ENCODE measurements around the gene IMPA2.

Gene IMPA2

DNA sequence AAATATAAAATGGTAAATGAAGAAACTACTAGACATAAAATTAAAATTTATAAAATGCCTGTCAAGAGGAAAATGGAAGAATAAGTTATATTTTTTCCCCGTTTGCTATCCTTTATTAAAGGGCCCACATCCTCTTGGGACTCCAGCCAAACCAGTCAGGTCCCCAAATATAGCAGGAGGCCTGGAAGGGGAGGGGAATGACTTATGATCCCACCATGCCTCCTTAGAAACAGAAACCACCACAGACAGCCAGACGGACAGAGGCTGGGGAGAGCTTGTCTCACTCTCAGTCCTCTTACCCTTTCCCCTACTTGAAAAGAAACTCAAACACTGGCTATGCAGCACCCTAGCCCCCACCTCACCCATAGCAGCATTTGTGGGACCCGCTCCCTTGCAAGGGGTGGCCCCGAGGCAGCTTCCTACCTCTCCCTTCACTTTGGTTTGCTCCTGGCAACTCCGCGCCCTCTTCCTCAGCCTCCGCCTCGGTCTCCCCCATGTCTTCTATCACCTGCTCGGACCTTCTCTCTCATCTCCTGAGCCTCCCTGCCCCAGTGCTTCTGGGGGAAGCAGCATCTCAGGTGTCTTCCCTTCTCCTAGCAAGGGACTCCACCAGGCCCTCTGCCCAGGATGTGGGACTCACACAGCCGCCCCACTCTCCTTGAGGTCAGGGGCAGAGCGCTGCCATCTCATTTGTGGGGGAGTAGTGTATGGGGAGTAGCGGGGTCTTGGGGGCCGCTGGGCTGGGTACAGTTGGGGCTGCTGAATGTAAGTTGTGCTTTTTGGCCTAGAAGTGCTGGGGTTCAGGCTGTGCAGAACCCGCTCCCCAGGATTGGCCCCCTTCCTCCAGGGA lies 75.0 kb downstream of the IMPA2 start:
- TF ChIP-seq CTCF (IDR thresholded peaks at IDR 0.05; ENCODE audit: extremely low read depth, missing control alignments) = no peak

GRCh38 chr18:12056884-12057402 lies 75.6 kb downstream of the IMPA2 start:
- no peak for DNase-seq (ENCODE audit: low spot score)
- TF ChIP-seq CTCF (IDR thresholded peaks at IDR 0.05; ENCODE audit: extremely low read depth, missing control alignments) = no peak

More for the DNA sequence above, 75.0 kb downstream of the IMPA2 start:
- no peak for DNase-seq (ENCODE audit: low spot score)

GRCh38 chr18:12057419-12058039 lies 76.2 kb downstream of the IMPA2 start:
- DNase-seq (ENCODE audit: low spot score) = no peak

DNA sequence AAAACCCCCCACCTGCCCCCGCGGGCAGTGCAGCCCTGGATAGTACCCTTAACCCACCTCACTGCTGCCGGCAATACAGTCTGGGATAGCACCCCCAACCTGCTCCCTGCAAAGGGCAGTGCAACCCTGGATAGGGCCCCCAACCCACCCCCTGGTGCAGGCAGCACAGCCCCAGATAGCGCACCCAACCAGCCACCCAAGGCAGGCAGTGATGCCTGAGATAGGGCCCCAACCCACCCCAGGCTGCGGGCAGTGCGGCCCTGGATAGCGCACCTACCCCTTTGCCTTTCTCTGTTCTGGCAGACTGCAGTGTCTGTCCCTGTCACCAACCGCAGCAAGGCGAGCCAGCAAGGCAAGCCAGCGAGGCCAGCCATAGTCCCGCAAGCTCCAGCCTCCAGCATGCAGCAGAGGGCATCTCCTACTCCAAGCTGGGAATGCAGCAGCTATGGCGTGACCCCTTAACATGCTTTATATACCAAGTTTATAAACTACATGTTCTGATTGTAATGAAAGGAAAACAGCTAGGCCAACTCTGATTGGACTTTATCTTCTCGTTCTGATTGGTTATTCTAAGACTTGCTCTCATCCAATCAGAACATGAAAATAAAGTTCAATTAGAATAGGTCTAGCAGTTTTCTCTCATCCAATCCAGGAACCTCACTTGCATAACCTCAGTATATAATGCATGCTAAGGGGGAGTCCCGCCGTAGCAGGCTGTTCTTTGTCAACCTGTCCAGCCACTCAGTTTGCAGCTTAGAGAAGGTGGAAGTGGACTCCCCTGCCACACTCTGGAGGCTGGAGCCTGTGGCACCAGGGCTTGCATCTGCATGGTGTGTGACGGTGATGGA lies 78.3 kb downstream of the IMPA2 start:
- TF ChIP-seq CTCF (IDR thresholded peaks at IDR 0.05; ENCODE audit: extremely low read depth, missing control alignments) = no peak
- DNase-seq (ENCODE audit: low spot score) = no peak

More at GRCh38 chr18:12057419-12058039, 76.2 kb downstream of the IMPA2 start:
- TF ChIP-seq CTCF (IDR thresholded peaks at IDR 0.05; ENCODE audit: extremely low read depth, missing control alignments) = no peak

DNA sequence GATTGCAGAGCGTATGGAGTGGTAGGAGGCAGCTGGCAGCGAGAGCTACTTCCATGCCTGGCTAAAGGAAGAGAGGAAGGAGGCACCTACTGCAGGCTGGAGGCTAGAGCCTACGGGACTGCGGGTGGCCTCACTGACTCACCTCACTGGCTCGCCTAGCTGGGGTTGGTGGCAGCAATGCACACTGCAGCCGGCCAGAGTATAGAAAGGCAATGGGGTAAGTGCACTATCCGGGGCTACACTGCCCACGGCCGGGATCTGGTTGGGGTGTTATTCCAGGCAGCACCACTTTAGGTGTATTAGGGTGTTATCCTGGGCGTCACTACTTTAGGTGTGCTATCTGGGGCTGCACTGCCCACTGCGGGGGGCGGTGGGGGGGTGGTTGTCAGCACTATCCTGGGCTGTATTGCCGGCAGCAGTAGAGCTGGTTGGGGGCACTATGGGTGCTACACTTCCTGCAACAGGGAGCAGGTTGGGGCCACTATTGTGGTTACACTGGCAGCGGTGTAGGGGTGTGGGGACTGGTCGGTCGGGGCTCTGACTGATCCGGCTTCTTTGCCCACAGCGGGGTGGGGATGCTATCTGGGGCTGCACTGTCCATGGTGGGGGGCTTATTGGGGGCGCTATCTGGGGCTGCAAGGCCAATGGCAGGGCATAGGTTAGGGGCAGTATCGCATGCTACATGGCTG lies 79.0 kb downstream of the IMPA2 start:
- no peak for DNase-seq (ENCODE audit: low spot score)
- no peak for TF ChIP-seq CTCF (IDR thresholded peaks at IDR 0.05; ENCODE audit: extremely low read depth, missing control alignments)

DNA sequence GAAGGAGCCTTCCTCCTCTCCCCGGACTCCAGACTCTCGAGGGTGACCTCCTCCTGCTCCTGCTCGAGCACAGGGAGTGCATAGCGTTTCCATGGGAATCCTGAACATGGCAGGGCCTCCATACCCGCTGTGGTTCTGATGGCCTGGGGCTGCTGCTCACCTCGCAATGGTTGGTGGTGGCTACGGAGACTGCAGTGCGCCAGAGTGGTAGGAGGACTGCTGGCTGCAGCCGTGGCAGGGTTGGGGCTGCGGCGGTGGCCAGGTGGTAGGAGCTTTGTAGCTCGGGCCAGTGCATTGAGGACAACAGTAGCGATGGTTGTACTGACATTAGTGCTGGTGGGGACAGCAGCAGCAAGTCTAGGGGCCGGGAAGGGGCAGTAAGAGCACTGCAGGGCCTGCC lies 80.4 kb downstream of the IMPA2 start:
- no peak for TF ChIP-seq CTCF (IDR thresholded peaks at IDR 0.05; ENCODE audit: extremely low read depth, missing control alignments)
- DNase-seq (ENCODE audit: low spot score) = no peak

Measured in GM20000 (cell line).